ENCODE data around the gene TSC1. TPM values are rescaled to one million over a fixed set of nuclear protein-coding genes. Genes with fewer than 3 reads are reported as not detected.

TSC1 gene
- total RNA-seq, 2 experiments from 2014 or later, result 50.0 to 51.9 TPM

- H3K27ac ChIP-seq (ENCODE audit: low read depth in 1 of 2, low read length in 2 of 2), result no peak overlapping the region
- CTCF ChIA-PET, result interaction anchor here (0.7 to 0.9 kb wide), 2 partner anchors 16 to 300 kb away, joined by 3 read pairs; no protein-coding TSS in a partner anchor
These were observed 58.6 kb downstream of the TSC1 start for GRCh38 chr9:132885720-132886333.

GRCh38 chr9:132883349-132884294 lies 60.8 kb downstream of the TSC1 start:
- H3K36me3 Mint-ChIP-seq (ENCODE audit: low read depth), result peaks cover 5% of the 10 kb centered on the region
- no peak overlapping the region for H3K4me3 Mint-ChIP-seq
- ATAC-seq (ENCODE audit: poor library complexity), result no peak
- POLR2A ChIA-PET, result no interaction called here
- intact Hi-C loops (cut with DNase I, micrococcal nuclease), result no loop called here
- no peak for DNase-seq
- TF ChIP-seq CTCF (IDR thresholded peaks at IDR 0.05), result no peak
- Histone ChIP-seq H3K27me3 (ENCODE audit: control insufficient read depth in 1 of 2, insufficient read depth in 2 of 2, low read length in 2 of 2) (no peaks in the 10 kb centered on the region), H3K27ac (ENCODE audit: low read depth in 1 of 2, low read length in 2 of 2) (no peak overlapping the region), H3K4me3 (ENCODE audit: low read length) (no peak overlapping the region), H3K9me3 (ENCODE audit: control insufficient read depth in 1 of 2, insufficient read depth in 1 of 2, low read length in 2 of 2) (no peaks in the 10 kb centered on the region), H3K36me3 (ENCODE audit: insufficient read depth, low read length) (no peaks in the 10 kb centered on the region), H3K4me1 (ENCODE audit: insufficient read depth, low read length) (peaks cover 13% of the 10 kb centered on the region)
- CTCF ChIA-PET, result no interaction called here
- H3K4me1 Mint-ChIP-seq (ENCODE audit: low read depth), result peaks cover 14% of the 10 kb centered on the region
- no peaks in the 10 kb centered on the region for H3K27me3 Mint-ChIP-seq
- H3K9me3 Mint-ChIP-seq, result no peaks in the 10 kb centered on the region
- H3K27ac Mint-ChIP-seq, result no peak overlapping the region

More at GRCh38 chr9:132885720-132886333, 58.6 kb downstream of the TSC1 start:
- no peaks in the 10 kb centered on the region for H3K27me3 Mint-ChIP-seq
- peaks cover 4% of the 10 kb centered on the region for H3K4me1 Mint-ChIP-seq (ENCODE audit: low read depth)
- DNase-seq (no peak), ATAC-seq (ENCODE audit: poor library complexity) (no peak)
- Histone ChIP-seq H3K36me3 (ENCODE audit: insufficient read depth, low read length) (no peaks in the 10 kb centered on the region), H3K4me1 (ENCODE audit: insufficient read depth, low read length) (peaks cover 9% of the 10 kb centered on the region), H3K9me3 (ENCODE audit: control insufficient read depth in 1 of 2, insufficient read depth in 1 of 2, low read length in 2 of 2) (no peaks in the 10 kb centered on the region), H3K27me3 (ENCODE audit: control insufficient read depth in 1 of 2, insufficient read depth in 2 of 2, low read length in 2 of 2) (no peaks in the 10 kb centered on the region), H3K4me3 (ENCODE audit: low read length) (no peak overlapping the region)
- no peaks in the 10 kb centered on the region for H3K36me3 Mint-ChIP-seq (ENCODE audit: low read depth)
- H3K4me3 Mint-ChIP-seq, result no peak overlapping the region
- no peak for TF ChIP-seq CTCF (IDR thresholded peaks at IDR 0.05)
- POLR2A ChIA-PET, result no interaction called here
- no peaks in the 10 kb centered on the region for H3K9me3 Mint-ChIP-seq
- intact Hi-C loops (cut with DNase I, micrococcal nuclease), result no loop called here
- H3K27ac Mint-ChIP-seq, result no peak overlapping the region

- intact Hi-C loops (cut with DNase I, micrococcal nuclease), result no loop called here
- no peaks in the 10 kb centered on the region for H3K27me3 Mint-ChIP-seq
- H3K27ac Mint-ChIP-seq, result no peak overlapping the region
- H3K4me1 Mint-ChIP-seq (ENCODE audit: low read depth), result peaks cover 13% of the 10 kb centered on the region
- H3K36me3 Mint-ChIP-seq (ENCODE audit: low read depth), result peaks cover 5% of the 10 kb centered on the region
- peaks cover 14% of the 10 kb centered on the region for H3K4me1 ChIP-seq (ENCODE audit: insufficient read depth, low read length)
- no peak for TF ChIP-seq CTCF (IDR thresholded peaks at IDR 0.05)
- CTCF ChIA-PET, result no interaction called here
- no peaks in the 10 kb centered on the region for H3K27me3 ChIP-seq (ENCODE audit: control insufficient read depth in 1 of 2, insufficient read depth in 2 of 2, low read length in 2 of 2)
- H3K4me3 ChIP-seq (ENCODE audit: low read length), result no peak overlapping the region
- no peak overlapping the region for H3K27ac ChIP-seq (ENCODE audit: low read depth in 1 of 2, low read length in 2 of 2)
- POLR2A ChIA-PET, result no interaction called here
- no peaks in the 10 kb centered on the region for H3K9me3 ChIP-seq (ENCODE audit: control insufficient read depth in 1 of 2, insufficient read depth in 1 of 2, low read length in 2 of 2)
- no peaks in the 10 kb centered on the region for H3K36me3 ChIP-seq (ENCODE audit: insufficient read depth, low read length)
- no peak overlapping the region for H3K4me3 Mint-ChIP-seq
- no peaks in the 10 kb centered on the region for H3K9me3 Mint-ChIP-seq
- ATAC-seq (ENCODE audit: poor library complexity) (no peak), DNase-seq (no peak)
These were observed 61.8 kb downstream of the TSC1 start for GRCh38 chr9:132882616-132883015.

Data from CD4-positive, alpha-beta T cell (primary cell).